Measurements from ENCODE around the gene MARK1.
"Not testable (repeated sequence)": the region's sequence is repeated elsewhere in the genome, so short reads cannot be mapped to it uniquely, and the experiment has no call there.

Gene MARK1

GRCh38 chr1:220611100-220611499, 83.2 kb downstream of the MARK1 start:
- not testable (repeated sequence) for DNase-seq, ATAC-seq

GRCh38 chr1:220616836-220617235, 88.9 kb downstream of the MARK1 start:
- DNase-seq (no peak), ATAC-seq (no peak)

- ATAC-seq (no peak), DNase-seq (no peak)
Measured at GRCh38 chr1:220628431-220628830, 100.5 kb downstream of the MARK1 start.

GRCh38 chr1:220631238-220631815, 103.4 kb downstream of the MARK1 start:
- no peak for DNase-seq
- no peak for ATAC-seq

- DNase-seq (no peak), ATAC-seq (no peak)
Measured at GRCh38 chr1:220637759-220638158, 109.8 kb downstream of the MARK1 start.

GRCh38 chr1:220642285-220642684, 114.3 kb downstream of the MARK1 start:
- ATAC-seq (no peak), DNase-seq (no peak)

- no peak for ATAC-seq
- no peak for DNase-seq
Measured at GRCh38 chr1:220652995-220653394, 125.1 kb downstream of the MARK1 start.

- no peak for DNase-seq
- ATAC-seq = no peak
Measured at GRCh38 chr1:220655509-220655908, 127.6 kb downstream of the MARK1 start.

- ATAC-seq = no peak
- DNase-seq = no peak
Measured at GRCh38 chr1:220655961-220656740, 128.2 kb downstream of the MARK1 start.

- DNase-seq (no peak), ATAC-seq (no peak)
Measured at GRCh38 chr1:220666349-220666748, 138.4 kb downstream of the MARK1 start.

GRCh38 chr1:220669005-220669404, 141.1 kb downstream of the MARK1 start:
- ATAC-seq (no peak), DNase-seq (no peak)

- DNase-seq (no peak), ATAC-seq (no peak)
Measured at GRCh38 chr1:220670365-220670764, 142.4 kb downstream of the MARK1 start.

- no peak for ATAC-seq
- DNase-seq = no peak
Measured at GRCh38 chr1:220673921-220674320, 146.0 kb downstream of the MARK1 start.

- ATAC-seq (no peak), DNase-seq (no peak)
Measured at GRCh38 chr1:220677251-220677650, 149.3 kb downstream of the MARK1 start.

- DNase-seq (no peak), ATAC-seq (peak; percentile 72)
Measured at GRCh38 chr1:220680085-220680687, 152.2 kb downstream of the MARK1 start.

GRCh38 chr1:220681220-220681880, 153.4 kb downstream of the MARK1 start:
- no peak for ATAC-seq
- DNase-seq = no peak

- DNase-seq (no peak), ATAC-seq (no peak)
Measured at GRCh38 chr1:220682901-220683576, 155.1 kb downstream of the MARK1 start.

GRCh38 chr1:220683716-220684115, 155.8 kb downstream of the MARK1 start:
- not testable (repeated sequence) for DNase-seq, ATAC-seq

GRCh38 chr1:220684890-220685289, 157.0 kb downstream of the MARK1 start:
- DNase-seq = no peak
- no peak for ATAC-seq

- no peak for DNase-seq
- ATAC-seq = no peak
Measured at GRCh38 chr1:220685879-220686278, 157.9 kb downstream of the MARK1 start.

- DNase-seq (no peak), ATAC-seq (no peak)
Measured at GRCh38 chr1:220687809-220688208, 159.9 kb downstream of the MARK1 start.

GRCh38 chr1:220689666-220690065, 161.7 kb downstream of the MARK1 start:
- DNase-seq = no peak
- ATAC-seq = no peak

Measured in stimulated activated naive CD8-positive, alpha-beta T cell treated with anti-CD3 and anti-CD28 coated beads, Interleukin-15, Interleukin-2, amounts not matched to agents 100 U/mL and 50 U/mL, for 24 hours (primary cell).